HG02981 (cell line): Measurements from ENCODE around the gene RAB27B.
"Not testable (repeated sequence)": the region's sequence is repeated elsewhere in the genome, so short reads cannot be mapped to it uniquely, and the experiment has no call there.

ENCODE experiments used
- ATAC-seq: cut with Tn5 transposase; IDR thresholded peaks from one replicate; pipeline ENCODE4 v1.9.1; 2021; ENCODE audit warnings: mild to moderate bottlenecking, moderate library complexity; ENCODE audit not compliant: unreplicated experiment

RAB27B gene, protein sequence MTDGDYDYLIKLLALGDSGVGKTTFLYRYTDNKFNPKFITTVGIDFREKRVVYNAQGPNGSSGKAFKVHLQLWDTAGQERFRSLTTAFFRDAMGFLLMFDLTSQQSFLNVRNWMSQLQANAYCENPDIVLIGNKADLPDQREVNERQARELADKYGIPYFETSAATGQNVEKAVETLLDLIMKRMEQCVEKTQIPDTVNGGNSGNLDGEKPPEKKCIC

DNA sequence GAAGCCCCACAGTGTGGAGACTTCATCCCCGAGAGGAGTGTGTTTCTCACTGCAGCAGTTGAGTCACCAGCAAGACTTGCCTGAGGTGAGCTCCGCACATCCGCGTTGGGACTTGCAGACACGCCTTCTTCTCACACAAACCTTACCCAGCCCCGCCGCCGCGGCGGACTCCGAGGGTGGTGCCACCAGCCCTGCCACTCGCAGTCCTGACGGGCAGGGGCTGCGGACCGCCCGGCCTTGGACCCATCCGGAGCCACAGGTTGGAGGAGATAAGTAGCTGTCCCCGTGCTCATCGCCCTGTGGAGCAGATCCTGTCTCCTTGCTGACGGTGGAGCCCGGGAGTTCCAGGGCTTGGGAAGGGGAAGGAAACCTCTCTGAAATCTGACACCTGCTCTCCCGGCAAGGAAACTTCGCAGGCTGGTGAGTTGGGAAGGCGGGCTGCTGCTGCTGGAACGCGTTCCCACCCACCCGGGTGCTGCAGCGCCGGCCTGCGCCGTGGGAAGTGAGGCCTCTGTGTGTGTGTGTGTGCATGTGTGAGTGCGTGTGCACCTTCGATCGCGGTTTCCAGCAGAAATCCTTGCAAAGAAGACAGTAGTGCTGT, at the start of gene RAB27B:
Gene RAB27B (plus strand): TSS at position 197 of the 601 bp plus-strand sequence. CDS start 49,109 bp downstream, outside the sequence.
- ATAC-seq, result no peak

DNA sequence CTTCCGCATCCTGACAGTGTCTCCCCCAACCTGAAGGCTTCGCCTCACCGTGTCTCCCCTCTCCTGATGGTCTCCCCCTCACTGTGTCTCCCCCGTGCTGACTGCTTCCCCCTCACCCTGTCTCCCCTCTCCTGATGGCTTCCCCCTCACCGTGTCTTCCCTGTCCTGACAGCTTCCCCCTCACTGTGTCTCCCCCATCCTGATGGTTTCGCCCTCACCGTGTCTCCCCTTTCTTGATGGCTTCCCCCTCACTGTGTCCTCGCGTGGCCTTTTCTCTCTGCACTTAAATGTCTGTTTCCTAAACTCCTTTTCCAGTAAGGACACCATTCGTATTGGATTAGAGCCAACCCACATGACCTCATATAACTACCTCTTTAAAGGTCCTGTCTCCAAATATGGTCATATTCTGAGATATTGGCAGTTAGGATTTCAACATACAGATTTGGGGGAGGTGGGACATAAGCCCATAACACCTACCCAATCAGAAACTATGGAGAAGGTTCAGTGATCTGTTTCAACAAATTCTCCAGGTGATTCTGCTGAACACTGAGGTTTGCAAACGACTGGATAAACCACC, 47.9 kb upstream of the RAB27B start:
- ATAC-seq, result no peak

DNA sequence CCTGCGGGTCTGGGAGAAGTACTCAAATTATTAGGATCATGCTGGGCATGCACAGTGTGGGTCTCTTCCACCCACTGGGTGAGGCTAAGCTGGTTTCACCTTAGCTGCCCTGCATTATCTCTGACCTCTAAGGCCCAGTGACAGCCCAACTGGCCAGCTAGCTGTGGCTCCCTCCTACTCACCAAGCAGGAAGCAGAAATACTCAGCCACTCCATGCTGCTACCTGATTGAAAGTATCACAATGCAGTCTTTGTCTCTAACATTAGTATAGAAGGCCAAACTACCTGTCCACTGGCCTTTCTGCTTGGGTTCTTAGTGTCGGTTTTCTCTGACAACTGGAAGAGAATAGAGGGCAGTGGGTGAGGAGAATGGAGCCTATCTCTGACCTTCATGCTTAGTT, 47.3 kb upstream of the RAB27B start:
- no peak for ATAC-seq

DNA sequence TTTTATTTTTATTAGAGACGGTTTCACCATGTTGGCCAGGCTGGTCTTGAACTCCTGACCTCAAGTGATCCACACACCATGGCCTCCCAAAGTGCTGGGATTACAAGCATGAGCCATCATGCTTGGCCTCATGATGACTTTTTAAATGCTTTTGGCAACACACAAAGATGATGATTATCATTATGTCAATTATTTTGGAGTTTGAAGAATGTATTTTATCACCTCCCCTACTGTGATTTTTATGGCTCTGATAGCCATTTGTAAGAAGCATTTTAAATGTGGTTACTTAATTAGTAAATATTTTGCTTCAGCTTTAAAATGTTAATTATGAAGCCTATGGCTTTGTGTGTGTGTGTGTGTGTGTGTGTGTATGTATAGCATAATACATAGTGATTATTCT, 45.1 kb upstream of the RAB27B start:
- no peak for ATAC-seq

DNA sequence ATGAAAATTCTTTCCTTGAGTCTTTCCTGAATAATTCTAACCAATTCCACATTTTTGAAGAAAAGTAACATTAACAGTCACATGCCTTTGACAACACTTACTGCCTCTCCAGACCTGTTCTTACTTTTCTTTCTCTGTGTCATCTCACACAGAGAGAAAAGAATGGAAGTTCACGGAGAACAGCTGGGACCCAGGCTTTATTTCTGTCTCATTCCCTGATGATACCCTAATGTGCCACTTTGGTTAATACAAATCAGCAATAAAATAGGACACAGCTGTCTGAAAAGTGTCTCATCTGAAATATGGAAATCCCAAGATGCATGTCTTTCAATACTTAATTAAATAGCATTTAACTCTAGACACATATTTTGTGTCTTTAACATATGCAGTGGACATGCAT, 42.1 kb upstream of the RAB27B start:
- no peak for ATAC-seq

DNA sequence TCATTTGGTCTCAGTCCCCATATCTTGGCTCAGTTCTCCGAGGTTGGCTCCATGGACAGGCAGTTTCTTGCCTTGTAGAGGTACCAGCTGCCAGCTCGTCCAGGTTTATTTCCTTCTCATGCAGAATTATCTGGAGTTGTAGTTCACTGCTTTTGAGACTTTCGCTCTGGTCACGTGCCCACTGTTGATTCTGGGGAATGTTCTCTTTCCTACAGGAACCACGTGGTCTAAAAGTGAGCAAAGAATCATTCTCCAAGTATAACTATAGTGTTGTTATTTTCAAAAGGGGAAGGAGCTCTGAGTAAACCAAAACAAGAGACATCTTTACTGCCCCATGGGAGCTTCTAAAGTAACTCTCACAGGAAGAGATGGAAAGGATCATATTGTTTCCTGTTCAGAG, 41.2 kb upstream of the RAB27B start:
- ATAC-seq, result no peak

DNA sequence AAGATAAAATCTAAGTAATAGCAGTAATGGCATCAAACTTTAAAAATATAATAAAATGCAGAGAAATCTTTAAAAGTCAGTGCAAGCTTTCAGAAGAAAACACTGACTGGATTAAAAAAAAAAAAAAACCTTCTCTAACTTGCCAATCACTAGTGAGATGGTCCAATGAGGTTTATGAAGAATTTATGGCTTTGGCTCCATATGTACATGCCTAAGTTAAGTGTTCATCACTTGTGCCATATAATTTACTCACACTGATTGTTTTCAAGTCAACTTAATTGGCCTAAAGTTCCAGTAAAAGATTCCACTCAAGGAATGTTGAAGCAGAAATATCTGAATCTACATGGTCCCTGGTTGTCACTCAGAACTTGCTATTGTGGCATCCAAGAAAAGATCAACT, 40.7 kb upstream of the RAB27B start:
- no peak for ATAC-seq

DNA sequence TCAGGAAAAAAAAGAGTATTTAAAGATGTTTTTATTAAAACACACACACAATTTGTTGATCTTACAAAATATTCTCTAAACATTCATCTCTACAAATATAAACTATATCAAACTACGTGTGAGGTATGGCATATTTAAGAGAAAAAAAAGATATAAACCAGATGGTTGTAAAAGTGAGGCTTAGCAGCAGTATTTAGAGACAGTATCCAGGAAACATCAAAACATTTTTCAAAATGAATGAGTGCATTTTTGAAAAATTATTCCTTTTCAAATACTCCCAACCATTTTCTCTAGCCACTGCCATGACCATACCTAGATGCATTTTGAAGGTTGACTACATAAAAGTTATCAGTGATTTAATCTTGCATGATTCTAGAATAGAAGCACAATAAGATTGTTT, 38.2 kb upstream of the RAB27B start:
- ATAC-seq, result no peak

DNA sequence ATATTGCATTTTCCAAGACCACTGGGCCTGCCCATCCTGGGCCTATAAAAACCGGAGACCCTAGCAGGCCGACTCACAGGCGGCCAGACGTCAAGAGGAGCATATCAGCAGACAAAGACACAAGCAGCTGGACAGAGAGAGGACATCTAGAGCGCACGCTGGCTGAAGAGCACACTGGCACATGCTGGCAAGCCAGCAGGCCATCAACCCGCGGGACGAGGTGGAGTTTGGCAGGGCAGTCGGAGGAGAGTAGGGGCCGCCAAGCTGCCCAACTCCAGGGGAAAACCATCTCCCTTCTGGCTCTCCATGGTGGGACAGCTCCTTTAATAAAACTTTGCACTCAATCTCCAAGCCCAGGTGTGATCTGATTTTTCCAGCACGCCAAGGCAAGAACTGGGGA, 36.6 kb upstream of the RAB27B start:
- no peak for ATAC-seq

DNA sequence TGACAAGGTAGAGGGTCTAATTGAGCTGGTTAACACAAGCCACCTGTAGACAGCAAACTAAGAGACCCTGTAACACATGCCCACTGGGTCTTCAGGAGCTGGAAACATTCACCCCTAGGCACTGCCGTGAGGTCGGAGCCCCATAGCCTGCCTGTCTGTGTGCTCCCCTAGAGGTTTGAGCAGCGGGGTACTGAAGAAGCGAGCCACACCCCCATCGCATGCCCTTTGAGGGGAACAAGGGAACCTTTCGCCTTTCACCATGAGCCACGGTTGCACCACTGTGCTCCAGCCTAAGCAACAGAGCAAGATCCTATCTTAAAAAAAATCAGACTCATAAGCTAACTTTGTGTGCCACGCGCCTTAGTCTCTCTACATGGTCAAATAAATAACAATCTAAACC, 36.2 kb upstream of the RAB27B start:
- ATAC-seq, result no peak

DNA sequence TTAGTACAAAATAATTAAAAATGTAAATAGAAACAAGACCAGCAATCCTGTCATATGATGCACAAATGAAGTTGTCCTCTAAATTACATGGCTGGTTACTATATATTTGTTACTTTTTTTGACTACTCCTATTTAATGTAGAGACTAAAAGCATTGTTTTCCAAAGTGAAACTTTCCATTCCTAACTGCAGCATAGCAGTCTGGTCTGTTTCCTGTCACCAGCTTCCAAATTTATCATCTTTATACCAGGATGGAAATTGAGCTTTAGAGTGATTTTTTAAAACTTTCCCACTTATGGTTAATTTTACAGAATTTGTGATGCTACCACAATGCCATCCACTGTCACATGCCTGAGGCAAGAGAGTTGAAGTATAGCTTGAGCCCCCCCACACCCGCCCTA, 33.5 kb upstream of the RAB27B start:
- ATAC-seq, result no peak

DNA sequence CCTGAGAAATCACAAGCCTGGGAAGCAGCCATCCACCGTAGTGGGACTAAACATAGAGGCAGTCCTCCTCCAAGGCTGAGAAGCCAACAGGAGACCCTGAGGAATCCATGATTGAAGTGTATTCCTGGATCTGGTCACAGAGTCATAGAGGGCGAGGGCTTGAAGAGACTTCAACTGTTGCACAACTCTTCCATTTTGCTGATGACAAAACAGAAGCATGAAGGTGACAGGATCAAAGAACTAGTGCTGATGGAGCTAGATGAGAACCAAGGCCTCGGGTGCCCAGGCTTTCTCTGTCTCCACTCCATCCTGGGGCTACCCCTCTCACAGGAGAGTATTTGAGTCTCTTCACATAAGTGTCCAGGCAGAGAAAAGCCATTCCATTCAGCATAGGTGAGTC, 30.1 kb upstream of the RAB27B start:
- no peak for ATAC-seq

DNA sequence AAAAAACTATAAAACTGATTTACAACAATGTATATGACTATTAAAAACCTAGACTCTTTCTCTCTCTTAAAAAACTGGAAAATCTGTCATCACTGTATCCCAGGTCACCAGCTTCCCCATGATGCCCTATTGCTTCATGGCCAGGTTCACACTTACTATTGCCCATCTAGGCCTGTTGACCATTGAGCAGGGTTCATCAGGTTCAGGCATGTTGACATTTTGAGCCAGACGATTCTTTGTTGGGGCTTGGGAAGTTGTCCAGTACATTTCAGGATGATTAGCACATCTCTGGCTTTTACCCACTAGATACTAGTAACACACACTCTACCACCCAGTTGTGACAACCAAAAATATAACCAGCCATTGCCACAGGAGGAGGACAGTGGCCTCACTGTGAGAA, 26.9 kb upstream of the RAB27B start:
- ATAC-seq, result no peak

DNA sequence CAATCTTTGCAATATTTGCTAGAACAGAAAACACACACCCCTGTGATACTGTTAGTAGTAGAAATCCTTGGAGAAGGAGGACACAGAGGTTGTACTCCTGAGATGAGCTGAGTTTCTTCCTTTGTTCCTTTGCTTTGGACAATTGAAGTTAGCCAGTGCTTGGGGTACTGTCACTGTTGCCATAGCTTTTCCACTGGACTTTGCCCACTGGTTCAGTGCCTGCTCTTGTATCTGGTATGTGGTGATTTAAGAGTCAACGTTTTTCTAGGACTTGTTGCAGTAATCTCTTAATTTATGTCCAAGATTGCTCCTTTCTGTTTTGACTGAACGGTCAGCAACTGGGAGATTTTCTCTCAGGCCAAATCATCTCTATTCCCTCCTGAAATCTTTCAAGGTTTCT, 26.1 kb upstream of the RAB27B start:
- no peak for ATAC-seq

DNA sequence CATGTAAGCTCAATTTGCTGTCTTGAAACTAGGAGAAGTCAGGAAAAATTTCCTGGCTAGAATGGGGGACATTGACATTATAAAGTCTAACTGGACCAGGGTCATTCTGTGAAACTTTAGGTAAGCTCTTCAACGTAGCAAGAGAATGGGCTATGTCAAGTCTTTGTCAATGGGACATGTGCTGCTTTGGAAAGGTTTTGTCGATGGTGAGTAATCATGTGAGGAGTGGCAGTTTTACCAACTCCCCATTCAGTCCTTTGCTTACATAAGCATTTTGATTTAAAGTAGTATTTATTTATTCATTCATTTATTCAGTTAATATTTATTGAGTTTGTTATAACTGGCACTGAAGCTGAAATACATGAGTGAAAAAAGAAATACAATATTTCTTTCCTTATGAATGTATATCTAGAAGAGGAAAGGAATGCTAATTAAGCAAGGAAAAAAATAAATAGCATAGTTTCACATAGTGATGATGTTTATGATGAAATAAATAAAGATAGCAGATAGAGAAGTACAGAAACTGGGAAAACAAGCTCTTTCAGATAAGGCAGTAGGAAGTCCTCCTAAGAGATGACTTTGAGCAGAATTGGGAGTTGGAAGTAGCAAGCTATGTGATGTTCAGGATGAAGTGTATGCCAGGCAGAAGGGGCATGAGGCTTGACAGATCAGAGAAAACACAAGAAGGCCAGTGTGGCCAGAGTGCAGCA, 25.4 kb upstream of the RAB27B start:
- ATAC-seq, result no peak

DNA sequence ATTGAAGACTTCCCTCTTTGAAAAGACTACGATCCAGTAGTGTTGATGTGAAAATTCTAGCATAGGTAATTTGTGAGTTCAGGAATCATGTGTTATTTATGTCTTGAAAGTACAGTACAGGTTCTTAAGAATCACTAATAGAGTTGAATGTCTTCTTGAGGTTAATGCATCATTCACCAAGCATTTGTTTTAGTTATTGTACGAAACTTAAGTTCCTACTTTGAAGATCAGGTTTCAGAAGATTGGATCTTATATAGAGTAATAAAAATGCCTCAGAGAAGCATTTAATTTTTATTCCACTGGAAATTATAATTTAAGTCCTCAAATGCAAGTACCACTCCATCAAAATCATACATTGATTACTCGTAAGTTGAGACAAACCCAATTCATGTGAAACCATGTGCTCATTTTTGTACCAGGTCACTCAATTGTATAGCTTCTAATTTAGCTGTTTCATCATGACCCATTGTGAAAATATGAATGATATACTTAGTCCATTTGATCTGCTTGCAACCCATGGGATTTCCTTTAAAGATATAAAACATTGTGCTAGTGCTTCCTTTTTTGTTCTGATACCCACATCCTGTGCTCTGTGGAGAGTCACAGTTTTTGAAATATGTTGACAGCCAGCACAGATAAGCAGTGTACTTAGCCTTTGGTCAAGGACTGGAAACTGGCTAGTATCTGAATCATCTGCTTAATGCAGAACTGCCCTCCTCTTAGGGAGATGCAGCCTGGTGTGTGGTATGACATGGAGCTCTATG, 22.5 kb upstream of the RAB27B start:
- ATAC-seq, result no peak

DNA sequence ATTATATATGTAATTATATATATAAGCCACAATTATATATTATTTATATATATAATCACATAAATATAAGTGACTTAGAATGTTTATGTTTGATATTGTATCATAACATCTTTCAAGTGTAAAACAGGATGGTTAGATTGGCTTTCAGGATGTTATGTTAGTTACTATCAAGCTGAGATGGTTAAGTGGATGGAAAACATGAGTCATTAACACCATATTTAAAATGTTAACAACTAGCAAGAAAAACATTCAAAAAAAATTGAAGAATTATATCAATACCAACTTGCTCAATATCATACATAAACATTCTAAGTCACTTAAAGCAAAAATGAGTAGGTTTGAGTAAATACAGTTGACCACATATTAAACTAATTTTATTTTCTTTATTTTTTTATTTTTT, 21.8 kb upstream of the RAB27B start:
- no peak for ATAC-seq

DNA sequence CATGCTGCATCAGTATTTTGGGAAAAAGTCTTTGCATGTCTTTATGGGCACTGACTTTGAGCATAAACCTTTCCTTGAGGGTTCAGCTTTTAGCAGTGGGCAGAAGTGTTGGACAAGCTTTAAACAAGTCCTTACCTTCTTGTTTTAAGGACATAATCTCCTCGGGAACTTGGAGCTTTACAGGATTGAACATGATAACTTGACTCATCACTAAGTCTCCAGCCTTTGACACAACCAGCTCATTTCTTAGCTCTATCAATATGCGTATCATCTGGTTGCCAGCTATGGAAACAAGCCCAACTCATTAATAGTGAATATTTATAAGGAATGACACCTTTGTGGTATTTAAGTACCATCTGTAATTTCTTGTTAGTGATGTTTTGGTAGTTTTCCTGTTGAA, 21.0 kb upstream of the RAB27B start:
- ATAC-seq, result no peak

DNA sequence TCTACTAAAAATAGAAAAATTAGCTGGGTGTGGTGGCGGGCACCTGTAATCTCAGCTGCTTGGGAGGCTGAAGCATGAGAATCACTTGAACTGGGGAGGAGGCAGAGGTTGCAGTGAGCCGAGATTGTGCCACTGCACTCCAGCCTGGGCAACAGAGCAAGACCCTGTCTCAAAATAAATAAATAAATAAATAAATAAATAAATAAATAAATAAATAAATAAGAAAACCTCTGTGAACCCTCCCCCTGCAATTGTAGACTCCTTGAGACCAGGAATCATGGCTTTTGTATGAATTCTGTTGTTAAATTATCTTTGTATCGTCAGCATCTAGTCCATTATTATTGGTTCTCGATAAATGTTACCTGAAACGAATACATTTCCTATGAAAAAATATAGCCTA, 17.6 kb upstream of the RAB27B start:
- not testable (repeated sequence) for ATAC-seq

DNA sequence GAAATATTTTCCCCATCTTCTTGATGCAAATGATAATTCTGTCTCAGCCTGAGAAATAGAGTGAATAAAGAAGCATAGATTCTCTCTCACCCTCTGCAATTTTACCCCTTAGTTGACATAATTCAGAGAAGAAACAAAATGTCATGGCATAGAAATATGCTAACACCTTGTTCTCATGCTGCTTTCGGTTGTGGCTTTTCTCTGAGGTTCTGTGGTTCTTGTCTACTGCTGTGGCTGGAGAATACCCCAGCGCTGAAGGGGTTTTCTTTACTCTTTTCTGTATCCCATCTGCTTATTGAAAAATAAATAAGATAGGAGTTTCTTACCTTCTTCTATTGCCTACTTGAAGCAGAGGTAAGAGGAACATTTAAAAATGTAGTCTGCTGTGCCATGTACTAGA, 15.4 kb upstream of the RAB27B start:
- ATAC-seq, result no peak

DNA sequence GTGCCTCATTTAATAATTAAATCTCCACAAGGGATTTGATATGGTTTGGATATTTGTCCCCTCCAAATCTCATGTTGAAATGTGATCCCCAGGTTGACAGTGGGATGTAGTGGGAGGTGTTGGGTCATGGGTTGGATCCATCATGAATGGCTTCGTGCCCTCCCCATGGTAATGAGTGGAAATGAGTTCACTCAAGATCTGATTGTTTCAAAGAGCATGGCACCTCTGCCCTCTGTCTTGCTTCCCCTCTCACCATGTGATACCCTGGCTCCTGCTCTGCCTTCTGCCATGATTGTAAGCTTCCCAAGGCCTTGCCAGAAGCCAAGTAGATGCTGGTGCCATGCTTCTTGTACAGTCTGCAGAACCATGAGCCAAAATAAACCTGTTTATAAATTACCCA, 15.0 kb upstream of the RAB27B start:
- ATAC-seq, result no peak
